ENCODE measurements around the gene CNOT6.

DNA sequence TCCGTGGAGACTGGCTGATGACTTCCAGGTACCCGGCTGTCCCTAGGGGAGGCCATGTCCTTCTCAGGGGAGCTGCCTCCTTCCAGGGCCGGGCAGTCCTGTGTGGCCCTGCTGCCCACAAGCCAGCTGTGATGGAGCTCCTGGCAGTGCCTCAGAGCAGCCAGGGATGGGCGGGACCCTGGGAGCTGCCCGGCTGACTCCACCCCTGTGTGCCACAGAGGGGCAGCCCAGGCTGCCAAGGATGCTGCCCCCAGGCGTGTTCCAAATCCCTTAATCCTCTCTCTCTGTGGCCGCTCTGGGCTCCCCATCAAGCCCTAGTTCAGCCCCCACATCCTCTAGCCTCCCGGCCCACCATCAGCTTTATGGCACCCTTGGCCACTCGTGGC, 104.1 kb downstream of the CNOT6 start:
- TF ChIP-seq, protein P1, sequence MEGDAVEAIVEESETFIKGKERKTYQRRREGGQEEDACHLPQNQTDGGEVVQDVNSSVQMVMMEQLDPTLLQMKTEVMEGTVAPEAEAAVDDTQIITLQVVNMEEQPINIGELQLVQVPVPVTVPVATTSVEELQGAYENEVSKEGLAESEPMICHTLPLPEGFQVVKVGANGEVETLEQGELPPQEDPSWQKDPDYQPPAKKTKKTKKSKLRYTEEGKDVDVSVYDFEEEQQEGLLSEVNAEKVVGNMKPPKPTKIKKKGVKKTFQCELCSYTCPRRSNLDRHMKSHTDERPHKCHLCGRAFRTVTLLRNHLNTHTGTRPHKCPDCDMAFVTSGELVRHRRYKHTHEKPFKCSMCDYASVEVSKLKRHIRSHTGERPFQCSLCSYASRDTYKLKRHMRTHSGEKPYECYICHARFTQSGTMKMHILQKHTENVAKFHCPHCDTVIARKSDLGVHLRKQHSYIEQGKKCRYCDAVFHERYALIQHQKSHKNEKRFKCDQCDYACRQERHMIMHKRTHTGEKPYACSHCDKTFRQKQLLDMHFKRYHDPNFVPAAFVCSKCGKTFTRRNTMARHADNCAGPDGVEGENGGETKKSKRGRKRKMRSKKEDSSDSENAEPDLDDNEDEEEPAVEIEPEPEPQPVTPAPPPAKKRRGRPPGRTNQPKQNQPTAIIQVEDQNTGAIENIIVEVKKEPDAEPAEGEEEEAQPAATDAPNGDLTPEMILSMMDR (IDR thresholded peaks at IDR 0.05), result no peak
- TF ChIP-seq POLR2A (IDR thresholded peaks at IDR 0.05), result no peak

All from testis (tissue), 2 donors.